Measurements from ENCODE around the gene AGR2. TPM values are rescaled to one million over a fixed set of nuclear protein-coding genes. Genes with fewer than 3 reads are reported as not detected.

AGR2 gene
- total RNA-seq, 1 experiment from 2014 or later = not detected

GRCh38 chr7:16785846-16786245, 19.0 kb downstream of the AGR2 start:
- Histone ChIP-seq H2BK20ac (ENCODE audit: low read depth, low read length, poor library complexity, severe bottlenecking) (no peak overlapping the region), H2BK15ac (ENCODE audit: low read depth, low read length) (no peak overlapping the region), H3K56ac (ENCODE audit: insufficient read length, low read depth, low read length) (no peak overlapping the region), H3K4me2 (ENCODE audit: insufficient read depth, insufficient read length, low read length) (no peak overlapping the region), H2BK5ac (ENCODE audit: insufficient read length, low read length) (no peak overlapping the region), H2AFZ (ENCODE audit: low read length) (no peak overlapping the region), H3T11ph (ENCODE audit: low read length) (no peak overlapping the region), H3K79me2 (ENCODE audit: insufficient read depth, low read length) (no peaks in the 10 kb centered on the region), H3K14ac (ENCODE audit: insufficient read depth, low read length) (no peak overlapping the region), H4K5ac (ENCODE audit: insufficient read length, low read depth, low read length) (no peak overlapping the region), H3K27me3 (ENCODE audit: insufficient read depth, low read length) (no peaks in the 10 kb centered on the region), H3K23ac (ENCODE audit: insufficient read length, low read depth, low read length) (no peak overlapping the region), H3K79me1 (ENCODE audit: insufficient read depth, low read depth, low read length, poor library complexity, severe bottlenecking) (no peaks in the 10 kb centered on the region), H3K9ac (ENCODE audit: extremely low read depth, insufficient read length, low read length) (no peak overlapping the region), H2BK12ac (ENCODE audit: insufficient read length, low read depth, low read length) (no peak overlapping the region), H3K18ac (ENCODE audit: insufficient read length, low read depth, low read length) (no peak overlapping the region), H3K9me3 (ENCODE audit: control insufficient read depth, low read depth, low read length) (no peaks in the 10 kb centered on the region), H3K23me2 (ENCODE audit: insufficient read length, low read depth, low read length, poor library complexity, severe bottlenecking) (no peaks in the 10 kb centered on the region), H2BK120ac (ENCODE audit: low read depth, low read length, poor library complexity, severe bottlenecking) (no peak overlapping the region), H3K4me1 (ENCODE audit: insufficient read depth, low read length) (no peaks in the 10 kb centered on the region), H2AK5ac (ENCODE audit: insufficient read length, low read length) (no peak overlapping the region), H4K20me1 (ENCODE audit: control insufficient read depth, insufficient read depth, insufficient read length) (no peaks in the 10 kb centered on the region), H4K8ac (replicated peaks; ENCODE audit: insufficient read length, low read depth, low read length) (no peak overlapping the region), H4K91ac (ENCODE audit: insufficient read length, low read depth, low read length) (no peak overlapping the region), H3K4ac (ENCODE audit: low read depth, low read length) (no peak overlapping the region), H3K27ac (ENCODE audit: insufficient read length, low read depth, low read length) (no peak overlapping the region)
- peaks cover 0 to 5% (median 0%) of the 10 kb centered on the region in 3 experiments; a peak in 2 of 7 replicates for H3K36me3 Mint-ChIP-seq (ENCODE audit: insufficient read depth in 1 of 3, low read depth in 3 of 3)
- no peaks in the 10 kb centered on the region for H3K4me1 Mint-ChIP-seq
- H3K9me3 Mint-ChIP-seq = no peaks in the 10 kb centered on the region
- no peak overlapping the region for H3K27ac Mint-ChIP-seq
- H3K27me3 Mint-ChIP-seq (ENCODE audit: low read depth) = no peaks in the 10 kb centered on the region
- no CpG with 5 or more reads among the region's 2 CpGs for WGBS (ENCODE audit: extremely low coverage, insufficient read length, low lambda C conversion rate)
- no peak for DNase-seq
- no peak overlapping the region for H3K4me3 Mint-ChIP-seq
- no peak for TF ChIP-seq CTCF (conservative IDR thresholded peaks at IDR 0.05)
